Epithelial cell of prostate (primary cell): ENCODE measurements around the gene SFXN5.
A peak's percentile ranks its signal among the peaks of the same experiment; 100 is the strongest.
"Not testable (repeated sequence)": the region's sequence is repeated elsewhere in the genome, so short reads cannot be mapped to it uniquely, and the experiment has no call there.

Experiments
- DNase-seq: peaks from one replicate; pipeline ENCODE4 v3.0.0-alpha.2; 2011; ENCODE audit warnings: low read depth, low spot score
- H3K27ac ChIP-seq: fragments of 450-650 bp; 2 replicates; pipeline ENCODE4 v1.5.1; 2017; ENCODE audit warnings: mild to moderate bottlenecking

The SFXN5 gene

GRCh38 chr2:72917138-72917876 is 154.2 kb downstream of the SFXN5 start, which contains the start of gene EMX1:
Gene EMX1 (plus strand): TSS chr2:72917519. CDS start chr2:72917853, 334 bp downstream.
- DNase-seq = peak; percentile 24
- no peak within 1 kb of the TSS for H3K27ac ChIP-seq

- no peak overlapping the region for H3K27ac ChIP-seq
- no peak for DNase-seq
Observed at GRCh38 chr2:72916743-72917137, 154.8 kb downstream of the SFXN5 start.

DNA sequence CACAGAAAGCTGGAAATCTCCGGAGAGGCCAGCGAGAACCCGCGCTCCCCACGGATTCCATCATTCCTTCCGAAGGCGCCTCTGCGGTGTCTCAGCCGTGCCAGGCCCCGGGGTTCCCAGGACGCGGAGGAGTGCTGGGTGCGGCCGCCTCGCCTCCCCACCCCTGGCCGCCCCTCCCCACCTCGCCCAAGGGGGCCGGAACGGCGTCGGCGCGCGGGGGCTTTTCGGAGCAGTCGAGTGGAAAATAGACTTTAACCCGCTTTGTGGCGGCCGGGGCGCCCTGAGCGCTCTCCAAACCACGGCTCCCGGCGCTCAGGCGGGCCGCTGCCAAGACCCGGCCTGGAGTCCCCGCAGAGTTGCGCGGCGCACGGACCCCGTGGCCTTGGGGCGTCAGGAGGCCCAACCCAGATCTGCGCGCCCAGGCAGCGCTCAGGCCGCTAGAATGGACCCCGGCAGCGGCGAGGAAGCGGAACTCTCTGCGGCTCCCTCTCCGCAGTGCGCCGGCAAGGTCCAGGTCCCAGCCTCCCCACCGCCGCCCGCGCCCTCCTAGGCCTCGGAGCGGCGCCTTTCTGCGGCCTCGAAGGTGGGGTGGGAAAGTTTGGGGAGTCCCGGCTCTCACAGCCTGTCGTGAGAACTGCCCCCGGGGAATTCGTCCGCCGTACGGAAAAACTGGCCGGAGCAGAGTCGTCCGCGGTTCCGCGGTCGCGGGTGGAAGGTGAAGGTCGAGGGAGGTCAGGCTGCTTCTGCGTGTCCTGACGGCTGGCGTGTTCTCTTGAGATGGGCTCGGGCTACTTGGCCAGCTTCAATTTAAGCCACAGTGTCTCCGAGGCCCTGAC is 155.4 kb downstream of the SFXN5 start:
- H3K27ac ChIP-seq = no peak overlapping the region
- DNase-seq = no peak

GRCh38 chr2:72915320-72915906 is 156.1 kb downstream of the SFXN5 start:
- DNase-seq = no peak

DNA sequence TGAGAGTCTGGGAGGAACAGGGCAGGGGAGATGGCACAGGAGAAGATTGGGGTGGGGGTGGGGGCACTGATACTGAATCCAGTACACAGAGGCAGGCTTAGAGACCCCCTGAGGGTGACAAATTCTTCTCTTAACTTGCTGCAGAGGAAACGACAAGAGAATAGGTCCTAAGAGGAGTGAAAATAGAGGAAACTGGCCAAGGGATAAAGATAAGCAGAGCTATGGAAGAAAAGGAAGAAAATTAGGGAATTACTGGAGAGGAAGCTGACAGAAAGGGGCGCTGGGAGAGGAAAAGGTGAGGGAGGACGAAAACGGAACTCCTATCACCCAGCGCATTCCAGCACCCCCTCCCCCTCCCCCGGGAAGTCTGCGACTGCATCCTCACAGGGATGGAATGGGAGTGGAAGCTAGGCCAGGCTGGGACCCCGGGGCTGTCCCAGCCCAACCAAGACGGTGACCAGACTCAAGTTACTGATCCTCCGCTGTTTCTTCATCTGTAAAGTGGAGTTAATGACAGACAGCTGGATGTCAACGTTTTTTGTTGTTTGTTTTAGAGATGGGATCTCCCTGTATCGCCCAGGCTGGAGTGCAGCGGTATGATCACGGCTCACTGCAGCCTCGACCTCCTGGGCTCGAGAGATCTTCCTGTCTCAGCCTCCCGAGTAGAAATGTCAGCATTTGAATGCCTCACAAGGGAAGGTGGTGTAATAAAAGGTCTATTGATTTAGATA is 156.8 kb downstream of the SFXN5 start:
- no peak overlapping the region for H3K27ac ChIP-seq
- no peak for DNase-seq

More at GRCh38 chr2:72915320-72915906, 156.1 kb downstream of the SFXN5 start:
- H3K27ac ChIP-seq = no peak overlapping the region

DNA sequence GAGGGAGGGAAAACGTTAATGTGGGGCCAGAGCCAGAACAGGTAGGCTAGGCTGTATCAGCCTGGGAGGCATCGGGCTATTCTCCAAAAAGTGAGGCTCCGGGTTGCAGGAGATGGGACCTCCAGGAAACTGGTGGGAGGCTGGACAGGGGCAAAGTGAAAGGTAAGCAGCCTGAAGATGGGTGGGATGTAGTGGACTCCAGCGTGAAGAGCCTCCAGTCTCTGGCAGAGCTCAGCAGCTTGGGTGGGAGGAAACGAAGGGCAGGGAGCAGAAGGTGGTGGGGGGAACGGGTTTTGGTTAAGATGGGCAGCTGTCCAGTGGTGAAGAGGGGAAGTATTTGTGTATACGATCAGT is 157.3 kb downstream of the SFXN5 start:
- no peak for DNase-seq
- H3K27ac ChIP-seq = no peak overlapping the region

- DNase-seq = no peak
- H3K27ac ChIP-seq = no peak overlapping the region
Observed at GRCh38 chr2:72913486-72914205, 157.9 kb downstream of the SFXN5 start.

- H3K27ac ChIP-seq = no peak overlapping the region
- no peak for DNase-seq
Observed at GRCh38 chr2:72911256-72911655, 160.3 kb downstream of the SFXN5 start.

GRCh38 chr2:72908741-72909140 is 162.8 kb downstream of the SFXN5 start:
- no peak overlapping the region for H3K27ac ChIP-seq
- DNase-seq = no peak

DNA sequence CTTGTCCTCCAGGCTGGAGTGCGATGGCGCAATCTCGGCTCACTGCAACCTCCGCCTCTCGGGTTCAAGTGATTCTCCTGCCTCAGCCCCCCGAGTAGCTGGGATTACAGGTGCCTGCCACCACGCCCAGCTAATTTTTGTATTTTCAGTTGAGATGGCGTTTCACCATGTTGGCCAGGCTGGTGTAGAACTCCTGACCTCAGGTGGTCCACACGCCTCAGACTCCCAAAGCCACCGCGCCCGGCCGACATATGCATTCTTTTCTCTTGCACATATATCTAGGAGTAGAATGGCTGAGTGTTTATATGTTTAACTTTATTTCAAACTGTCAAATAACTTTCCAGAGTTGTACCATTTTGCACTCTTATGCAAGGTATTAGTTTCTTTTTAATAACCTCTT is 164.1 kb downstream of the SFXN5 start:
- DNase-seq = not testable (repeated sequence)

DNA sequence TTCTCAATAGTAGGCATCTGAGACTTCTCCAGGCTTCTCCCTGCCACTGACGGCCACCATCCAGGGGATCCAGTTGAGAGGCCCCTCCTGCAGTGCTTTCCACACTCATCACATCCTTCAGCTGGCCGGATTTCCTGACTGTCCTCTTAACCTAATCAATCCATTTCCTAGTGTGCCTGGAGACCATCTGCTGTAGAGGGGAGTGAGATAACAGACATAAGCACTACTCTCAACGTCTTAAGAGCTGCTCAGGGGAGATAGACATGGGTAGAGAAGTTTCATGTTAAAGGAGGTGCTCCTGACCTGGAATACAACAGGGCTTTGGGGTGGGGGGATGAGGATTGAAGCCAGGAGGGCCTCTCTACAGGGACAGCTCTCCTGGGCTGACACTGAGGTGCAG is 170.1 kb downstream of the SFXN5 start:
- no peak for DNase-seq
- no peak overlapping the region for H3K27ac ChIP-seq

More for the DNA sequence above, 164.1 kb downstream of the SFXN5 start:
- not testable (repeated sequence) for H3K27ac ChIP-seq

- H3K27ac ChIP-seq = no peak overlapping the region
- no peak for DNase-seq
Observed at GRCh38 chr2:72900191-72900825, 171.2 kb downstream of the SFXN5 start.

DNA sequence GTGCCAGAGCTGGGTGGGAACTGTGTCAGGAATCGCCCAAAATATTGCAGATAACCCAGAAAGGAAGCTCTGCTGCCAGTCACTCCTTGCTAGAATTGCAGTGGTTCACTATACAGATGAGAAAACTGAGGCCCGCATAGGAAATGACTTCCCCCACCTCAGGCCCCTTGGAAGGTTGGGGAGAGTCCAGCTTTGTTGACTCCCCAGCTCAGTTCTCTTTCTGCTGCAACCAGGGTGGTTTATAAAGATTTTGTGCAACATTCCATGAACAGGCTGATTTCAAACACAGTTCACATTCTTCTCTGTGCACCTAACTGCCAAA is 173.0 kb downstream of the SFXN5 start:
- DNase-seq = no peak
- H3K27ac ChIP-seq = no peak overlapping the region

DNA sequence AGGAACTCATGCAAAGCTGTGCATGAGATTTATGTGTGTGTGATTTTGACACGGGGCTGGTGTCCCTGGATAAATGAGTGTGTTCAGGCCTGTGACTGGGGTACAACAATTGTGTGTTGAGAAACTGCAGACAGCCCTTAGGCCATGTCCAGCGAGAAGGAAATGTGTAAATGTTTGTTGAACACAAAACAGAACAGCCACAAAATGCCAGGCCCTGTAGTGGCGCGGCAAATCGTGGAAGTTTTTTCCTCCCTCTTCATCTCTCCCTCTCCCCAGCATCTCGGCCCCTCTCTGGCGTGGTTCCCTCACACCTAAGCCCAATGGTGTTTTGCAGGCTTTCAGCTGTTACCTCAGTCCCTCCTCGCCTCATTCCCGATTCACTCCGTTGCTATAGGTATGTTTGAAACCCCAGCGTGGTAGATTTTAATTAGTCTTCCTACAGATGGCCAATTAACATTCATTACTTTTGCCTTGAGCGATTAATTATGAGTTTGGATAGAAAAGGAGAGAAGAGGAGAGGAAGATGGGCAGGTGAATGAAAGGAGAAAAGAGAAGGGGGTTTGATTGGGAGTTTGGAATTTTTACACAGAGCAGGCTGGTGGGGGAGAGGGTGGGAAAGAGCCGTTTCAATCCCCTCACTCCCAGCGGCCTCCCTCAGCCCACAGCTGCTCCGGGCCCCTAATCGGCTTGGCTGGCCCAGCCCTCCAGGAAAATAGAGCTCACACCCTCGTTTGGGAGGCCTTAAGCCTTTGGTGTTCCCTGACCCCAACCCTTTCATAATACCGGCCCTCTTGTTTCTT is 173.5 kb downstream of the SFXN5 start:
- no peak for DNase-seq
- no peak overlapping the region for H3K27ac ChIP-seq

GRCh38 chr2:72896446-72896845 is 175.1 kb downstream of the SFXN5 start:
- H3K27ac ChIP-seq = no peak overlapping the region
- DNase-seq = no peak

DNA sequence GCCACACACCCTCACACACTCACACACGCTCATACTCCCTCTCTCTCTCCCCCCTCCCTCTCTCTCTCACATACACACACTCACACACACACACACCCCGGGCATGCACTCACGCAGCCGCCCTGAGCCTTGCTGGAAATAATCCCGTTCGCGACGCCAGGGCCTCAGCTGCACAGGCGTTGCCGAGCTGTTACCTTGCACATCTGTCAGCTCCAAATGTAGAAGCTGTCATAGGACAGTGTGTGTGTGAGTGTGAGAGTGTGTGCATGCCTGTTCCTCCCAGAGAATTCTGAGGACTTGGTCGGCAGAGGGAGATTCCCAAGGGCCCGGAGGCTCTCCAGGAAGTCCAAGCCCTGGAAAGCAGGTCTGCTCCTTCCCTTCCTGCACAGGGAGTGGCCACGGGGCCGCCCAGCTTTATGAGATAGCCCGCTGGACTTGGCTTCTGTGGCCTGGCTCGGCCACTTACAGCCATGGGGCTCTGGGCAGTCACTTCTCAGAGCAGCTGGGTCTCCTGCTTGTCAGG is 175.7 kb downstream of the SFXN5 start:
- DNase-seq = no peak

GRCh38 chr2:72895154-72895553 is 176.4 kb downstream of the SFXN5 start:
- no peak overlapping the region for H3K27ac ChIP-seq
- DNase-seq = no peak

More for the DNA sequence above, 175.7 kb downstream of the SFXN5 start:
- H3K27ac ChIP-seq = no peak overlapping the region

DNA sequence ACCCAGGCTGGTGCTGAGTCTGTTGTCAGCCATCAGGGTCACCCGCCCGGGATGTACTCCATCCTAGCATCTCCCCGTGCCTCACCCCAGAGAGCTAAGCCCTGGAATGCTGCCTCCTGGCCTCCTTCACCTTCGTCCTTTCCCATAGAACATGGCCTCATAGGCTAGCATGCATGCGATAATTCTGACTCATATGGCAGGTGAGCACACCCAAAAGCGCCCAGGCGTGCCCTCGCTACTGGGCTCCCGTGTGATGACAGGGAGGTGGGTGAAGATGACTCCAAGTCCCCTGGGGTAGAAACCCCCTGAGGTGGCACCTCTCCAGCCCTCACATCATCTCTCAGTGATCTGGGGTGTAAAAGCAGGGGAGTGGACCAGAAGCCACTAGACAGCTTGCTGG is 177.0 kb downstream of the SFXN5 start:
- no peak overlapping the region for H3K27ac ChIP-seq
- no peak for DNase-seq
